ENCODE data around the gene FLACC1.

FLACC1 gene

DNA sequence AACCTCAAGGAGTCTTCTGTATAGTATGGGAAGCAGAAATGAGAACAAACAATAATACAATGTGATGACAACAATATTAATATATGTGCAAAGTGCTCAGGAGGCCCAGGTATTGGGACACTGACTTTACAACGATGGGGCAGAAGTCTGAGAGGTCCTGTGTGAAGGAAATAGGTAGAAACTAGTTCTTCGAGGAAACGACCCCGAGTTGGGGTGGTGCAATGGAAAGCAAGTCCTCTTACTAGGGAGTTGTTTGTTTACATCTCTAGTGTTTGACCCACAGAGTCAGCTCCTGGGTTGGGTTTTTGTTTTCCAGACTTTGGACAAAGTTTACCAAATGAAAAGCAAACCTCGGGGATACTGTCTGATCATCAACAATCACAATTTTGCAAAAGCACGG is 80.6 kb downstream of the FLACC1 start:
- no peak for DNase-seq (ENCODE audit: low read depth, low spot score)

- peak; percentile 54 for DNase-seq (ENCODE audit: low read depth, low spot score)
These were observed 81.2 kb downstream of the FLACC1 start for GRCh38 chr2:201275990-201276389.

GRCh38 chr2:201275069-201275468 is 82.1 kb downstream of the FLACC1 start:
- no peak for DNase-seq (ENCODE audit: low read depth, low spot score)

DNA sequence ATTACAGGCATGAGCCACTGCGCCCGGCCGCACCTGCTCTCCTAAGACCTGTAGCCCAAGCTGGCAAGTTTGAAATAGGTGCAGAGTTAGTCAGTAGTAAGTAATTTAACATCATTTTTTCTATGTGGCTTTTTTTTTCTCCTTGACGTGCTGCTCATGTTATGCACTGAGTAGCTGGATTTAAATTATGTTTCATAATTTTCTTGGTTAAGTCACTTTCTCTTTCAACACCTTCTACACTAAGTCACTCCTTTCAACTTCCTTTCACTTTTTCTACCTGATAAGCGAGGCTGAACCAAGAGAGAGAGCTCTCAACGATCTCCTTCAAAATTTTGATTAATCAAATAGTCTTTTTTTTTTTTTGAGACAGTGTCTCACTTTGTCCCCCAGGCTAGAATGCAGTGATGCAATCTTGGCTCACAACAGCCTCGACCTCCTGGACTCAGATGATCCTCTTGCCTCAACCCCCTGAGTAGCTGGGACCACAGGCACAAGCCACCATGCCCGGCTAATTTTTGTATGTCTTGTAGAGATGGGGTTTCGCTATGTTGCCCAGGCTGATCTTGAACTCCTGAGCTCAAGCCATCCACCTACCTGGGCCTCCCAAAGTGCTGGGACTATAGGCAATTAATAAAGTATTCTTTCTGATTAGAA is 83.7 kb downstream of the FLACC1 start:
- no peak for DNase-seq (ENCODE audit: low read depth, low spot score)

- DNase-seq (ENCODE audit: low read depth, low spot score), result no peak
These were observed 85.2 kb downstream of the FLACC1 start for GRCh38 chr2:201271917-201272316.

- DNase-seq (ENCODE audit: low read depth, low spot score), result no peak
These were observed 86.7 kb downstream of the FLACC1 start for GRCh38 chr2:201270293-201271001.

GRCh38 chr2:201269764-201270163 is 87.4 kb downstream of the FLACC1 start:
- no peak for DNase-seq (ENCODE audit: low read depth, low spot score)

DNA sequence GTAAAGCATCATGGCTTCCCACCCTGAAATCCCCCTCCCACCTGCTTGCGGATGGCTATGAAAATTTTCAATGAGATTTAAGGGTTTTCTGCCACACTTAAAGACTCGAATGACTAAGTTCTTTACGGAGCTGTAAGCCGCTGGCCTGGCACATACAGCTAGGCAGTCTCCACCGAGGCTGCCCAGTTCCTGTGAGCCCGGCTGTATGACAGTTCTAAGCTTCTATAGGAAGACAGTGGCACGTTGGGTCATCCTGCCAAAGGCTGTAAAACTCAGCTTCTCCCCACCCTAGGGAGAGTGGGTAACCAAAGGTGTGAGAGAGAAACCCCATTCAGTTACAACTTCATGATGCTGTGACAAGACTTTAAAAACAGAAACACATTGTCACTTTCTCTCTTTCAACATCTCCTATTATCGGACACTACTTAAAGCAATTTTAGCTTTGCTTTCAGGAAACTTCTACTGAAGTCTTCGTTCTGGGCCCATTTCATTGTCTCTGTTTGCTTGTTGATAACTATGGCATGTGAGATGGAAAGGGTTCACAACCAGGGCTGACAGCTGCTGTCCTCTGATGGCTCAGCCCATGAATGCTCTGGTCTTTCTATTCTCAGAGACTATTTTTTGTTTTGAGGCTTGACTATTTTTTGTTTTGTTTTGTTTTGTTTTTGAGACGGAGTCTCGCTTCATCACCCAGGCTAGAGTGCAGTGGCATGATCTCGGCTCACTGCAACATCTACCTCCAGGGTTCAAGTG is 89.7 kb downstream of the FLACC1 start:
- DNase-seq (ENCODE audit: low read depth, low spot score), result no peak

DNA sequence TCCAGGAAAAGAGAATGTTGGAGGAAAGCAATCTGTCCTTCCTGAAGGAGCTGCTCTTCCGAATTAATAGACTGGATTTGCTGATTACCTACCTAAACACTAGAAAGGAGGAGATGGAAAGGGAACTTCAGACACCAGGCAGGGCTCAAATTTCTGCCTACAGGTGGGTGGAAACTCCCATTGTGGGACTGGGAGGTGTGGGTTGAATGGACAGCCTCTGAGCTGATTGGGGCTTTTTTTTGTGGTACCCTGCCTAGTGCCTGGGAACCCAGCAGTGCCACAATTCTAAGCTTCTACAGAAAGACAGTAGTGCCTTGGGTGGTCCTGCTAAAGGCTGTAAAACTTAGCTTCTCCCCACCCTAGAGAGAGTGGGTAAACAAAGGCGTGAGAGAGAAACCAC is 90.5 kb downstream of the FLACC1 start:
- no peak for DNase-seq (ENCODE audit: low read depth, low spot score)

- no peak for DNase-seq (ENCODE audit: low read depth, low spot score)
These were observed 92.5 kb downstream of the FLACC1 start for GRCh38 chr2:201264472-201265173.

- no peak for DNase-seq (ENCODE audit: low read depth, low spot score)
These were observed 93.4 kb downstream of the FLACC1 start for GRCh38 chr2:201263779-201264178.

GRCh38 chr2:201262718-201263117 is 94.4 kb downstream of the FLACC1 start:
- no peak for DNase-seq (ENCODE audit: low read depth, low spot score)

DNA sequence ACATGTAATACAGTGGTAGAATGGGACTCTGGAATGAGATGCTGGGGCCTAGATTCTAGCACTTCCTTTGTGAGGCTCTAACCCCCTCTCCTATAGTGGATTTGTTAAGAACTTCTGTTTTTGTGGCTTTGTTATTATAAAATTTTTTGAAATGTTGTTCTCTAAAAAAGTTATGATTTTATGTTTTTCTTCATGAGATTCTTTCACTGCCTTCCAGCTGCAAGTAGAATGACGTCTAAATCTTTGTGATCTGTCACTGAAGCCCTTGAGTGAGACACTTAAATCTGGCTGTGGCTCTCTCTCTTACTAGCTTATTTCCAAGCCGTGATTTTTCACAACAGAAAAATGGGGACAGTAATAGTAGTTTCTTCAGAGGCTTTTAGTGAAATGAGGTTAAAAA is 95.2 kb downstream of the FLACC1 start:
- DNase-seq (ENCODE audit: low read depth, low spot score), result no peak

DNA sequence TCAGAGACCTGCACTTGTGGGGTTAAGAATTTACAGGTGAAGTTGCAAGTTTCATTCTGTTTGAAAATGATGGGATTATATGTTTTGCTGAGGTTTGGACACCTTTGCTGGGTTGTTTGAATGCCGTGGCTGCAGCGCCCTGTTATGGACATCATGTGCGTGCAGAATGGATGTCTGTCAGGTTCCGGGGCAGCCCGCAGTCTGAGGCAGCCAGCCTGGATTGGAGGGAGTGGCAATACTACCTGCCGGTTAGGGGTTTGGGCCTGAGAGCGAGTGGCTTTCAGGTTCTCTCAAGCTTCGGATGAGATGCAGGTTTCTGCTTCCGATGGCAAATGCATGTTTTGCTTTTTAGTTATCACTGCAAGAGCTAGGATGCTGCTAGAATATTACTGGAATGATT is 95.7 kb downstream of the FLACC1 start:
- DNase-seq (ENCODE audit: low read depth, low spot score), result no peak

DNA sequence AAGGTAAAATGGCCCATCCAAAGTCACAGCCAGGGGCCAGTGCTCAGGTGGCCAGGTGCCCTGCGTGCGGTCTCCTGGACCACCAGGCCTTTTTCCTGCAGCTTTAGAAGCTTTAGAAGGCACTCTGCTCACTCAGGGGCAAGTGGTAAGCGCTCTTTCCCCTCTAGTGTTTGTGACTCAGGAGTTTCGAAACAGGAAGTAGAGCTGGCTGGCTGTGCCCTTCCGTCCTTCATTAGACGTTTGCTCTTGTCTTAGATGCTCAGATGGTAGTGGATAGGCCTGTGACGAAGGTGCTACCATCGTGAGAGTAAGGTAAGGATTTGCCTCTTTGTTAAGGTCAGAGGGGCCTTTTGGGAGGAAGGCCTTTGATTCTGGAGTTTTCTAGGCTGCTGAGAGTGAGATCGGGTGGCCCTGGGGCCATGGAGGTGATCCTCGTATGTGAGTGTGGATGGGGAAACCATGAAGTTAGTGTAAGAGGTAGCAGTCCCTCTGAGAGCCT is 96.8 kb downstream of the FLACC1 start, which contains the start of gene CASP8:
TSS of gene CASP8 (plus strand) at position 235 of the 499 bp plus-strand sequence. CDS start 5,951 bp downstream, outside the sequence.
- no peak for DNase-seq (ENCODE audit: low read depth, low spot score)

DNA sequence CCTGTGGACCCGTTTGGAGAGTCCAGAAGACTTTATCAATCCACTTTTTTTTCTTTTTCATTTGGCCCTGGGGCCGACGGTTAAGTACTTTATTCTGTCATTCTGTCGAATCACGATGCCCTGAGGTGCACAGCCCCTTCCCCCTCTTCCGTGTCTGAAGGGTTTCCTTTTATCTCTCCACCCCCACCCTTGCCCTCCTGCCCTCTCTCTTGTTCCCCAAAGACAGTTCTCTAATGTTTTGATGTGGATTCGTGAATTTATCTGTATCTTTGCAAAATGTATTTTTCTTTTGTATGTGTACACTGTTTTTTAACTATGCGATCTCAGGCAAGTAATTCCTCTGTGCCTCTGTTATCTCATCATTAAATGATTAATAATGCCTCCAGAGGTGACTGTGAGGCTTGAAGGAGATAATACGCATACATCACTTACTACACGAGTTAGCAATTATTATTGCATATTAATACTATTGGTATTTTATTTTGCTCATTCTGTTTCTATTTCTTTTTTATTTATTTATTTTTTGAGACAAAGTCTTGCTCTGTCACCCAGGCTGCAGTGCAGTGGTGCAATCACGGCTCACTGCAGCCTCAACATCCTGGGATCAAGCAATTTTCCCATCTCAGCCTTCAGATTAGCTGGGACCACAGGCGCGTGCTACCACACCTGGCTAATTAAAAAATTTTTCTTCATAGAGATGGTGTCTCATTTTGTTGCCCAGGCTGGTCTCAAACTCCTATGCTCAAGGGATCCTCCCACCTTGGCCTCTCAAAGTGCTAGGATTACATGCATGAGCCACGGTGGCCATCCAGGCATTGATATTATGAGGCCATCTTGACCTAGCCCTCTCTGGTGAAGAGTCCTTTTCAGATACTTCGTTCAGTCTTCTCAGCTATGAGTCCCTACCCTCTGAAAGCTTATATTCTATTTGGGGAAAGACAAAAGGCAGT is 98.2 kb downstream of the FLACC1 start:
- no peak for DNase-seq (ENCODE audit: low read depth, low spot score)

GRCh38 chr2:201257956-201258665 is 99.0 kb downstream of the FLACC1 start:
- DNase-seq (ENCODE audit: low read depth, low spot score), result no peak

- DNase-seq (ENCODE audit: low read depth, low spot score), result no peak
These were observed 99.7 kb downstream of the FLACC1 start for GRCh38 chr2:201257381-201257955.

- DNase-seq (ENCODE audit: low read depth, low spot score), result no peak
These were observed 101.1 kb downstream of the FLACC1 start for GRCh38 chr2:201256082-201256481.
